ENCODE measurements around the gene MRPS6. TPM values are rescaled to one million over a fixed set of nuclear protein-coding genes. Genes with fewer than 3 reads are reported as not detected.

Gene MRPS6
- total RNA-seq, 1 experiment from 2014 or later, result 55.1 TPM

- Histone ChIP-seq H3K36me3 (ENCODE audit: control insufficient read depth in 1 of 2, insufficient read depth in 2 of 2, low read length in 2 of 2) (peaks cover 0 to 4% of the 10 kb centered on the region in 2 experiments; a peak in 1 of 4 replicates), H2AFZ (ENCODE audit: low read depth, low read length, poor library complexity, severe bottlenecking) (no peak overlapping the region), H3K27ac (ENCODE audit: low read depth, low read length) (no peak overlapping the region), H3K9me3 (ENCODE audit: control insufficient read depth in 1 of 2, insufficient read depth in 1 of 2, low read depth in 1 of 2, low read length in 2 of 2) (no peaks in the 10 kb centered on the region), H3K79me2 (ENCODE audit: insufficient read depth, low read length) (peaks cover 93% of the 10 kb centered on the region), H3K4me3 (replicated peaks in 1 of 2; ENCODE audit: low read depth in 1 of 2, low read length in 2 of 2) (no peak overlapping the region), H3K9ac (ENCODE audit: low read length) (no peak overlapping the region), H4K20me1 (ENCODE audit: insufficient read depth) (no peaks in the 10 kb centered on the region), H3K9me2 (ENCODE audit: insufficient read depth) (no peaks in the 10 kb centered on the region), H3K4me2 (ENCODE audit: low read length) (no peak overlapping the region), H3K27me3 (ENCODE audit: insufficient read depth, low read length) (no peaks in the 10 kb centered on the region), H3K4me1 (ENCODE audit: control insufficient read depth in 1 of 2, insufficient read depth in 2 of 2, low read length in 2 of 2) (no peaks in the 10 kb centered on the region; a peak in 1 of 4 replicates)
- ATAC-seq (no peak), DNase-seq (ENCODE audit: low read depth, low spot score) (no peak)
- CTCF ChIA-PET, result no interaction called here
- intact Hi-C loops (cut with micrococcal nuclease), result no loop called here
- POLR2A ChIA-PET, result no interaction called here
- BruUV-seq (replicated peaks), result no TSS peak
- RAD21 ChIA-PET (ENCODE audit: low non-redundant PET in 1 of 2, low total read pairs in 2 of 2, uncharacterized antibody in 2 of 2, unreplicated experiment in 2 of 2), result no interaction called here
- TF ChIP-seq TCF7L2 (IDR thresholded peaks at IDR 0.05; ENCODE audit: borderline replicate concordance, extremely low read depth, insufficient read depth, insufficient read length) (no peak), EGR1 (IDR thresholded peaks at IDR 0.05; ENCODE audit: low read depth) (no peak), EZH2 (IDR thresholded peaks at IDR 0.05) (no peak), EZH2phosphoT487 (IDR thresholded peaks at IDR 0.05; ENCODE audit: borderline replicate concordance) (no peak), CTCF (IDR thresholded peaks at IDR 0.05 in 2 of 3, conservative IDR thresholded peaks at IDR 0.05 in 1 of 3; ENCODE audit: borderline replicate concordance in 1 of 3, insufficient read depth in 1 of 3, low read depth in 2 of 3, low read length in 2 of 3) (no peak), CBX3 (IDR thresholded peaks at IDR 0.05; ENCODE audit: low read depth) (no peak), REST (IDR thresholded peaks at IDR 0.05; ENCODE audit: low read depth) (no peak), YY1 (IDR thresholded peaks at IDR 0.05; ENCODE audit: extremely low read depth, insufficient replicate concordance, low read depth, low read length) (no peak), FOSL1 (IDR thresholded peaks at IDR 0.05; ENCODE audit: low read depth) (no peak), ELF1 (IDR thresholded peaks at IDR 0.05; ENCODE audit: borderline replicate concordance, low read depth) (no peak), ZFX (IDR thresholded peaks at IDR 0.05) (no peak), POLR2A (IDR thresholded peaks at IDR 0.05; ENCODE audit: borderline replicate concordance, extremely low read depth, insufficient read depth, insufficient read length) (no peak), RAD21 (IDR thresholded peaks at IDR 0.05; ENCODE audit: low read depth) (no peak), CEBPB (IDR thresholded peaks at IDR 0.05; ENCODE audit: low read depth) (no peak), MAX (IDR thresholded peaks at IDR 0.05) (no peak)
Observed at GRCh38 chr21:34080710-34081109, 7.3 kb downstream of the MRPS6 start.
